Spleen (tissue), 11 donors: ENCODE data around the gene FAM228A. TPM values are rescaled to one million over a fixed set of nuclear protein-coding genes. Genes with fewer than 3 reads are reported as not detected.
"Not testable (repeated sequence)": the region's sequence is repeated elsewhere in the genome, so short reads cannot be mapped to it uniquely, and the experiment has no call there.

ENCODE experiments used
- DNase-seq: peaks from one replicate; pipeline ENCODE4 v3.0.0-alpha.2; 2020
- H3K27ac ChIP-seq, 8 donors: fragments of 200-600 bp; sonication (generic) in 7 of 8; 1 replicate in 4 of 8; 2 replicates in 4 of 8; pipeline versions ENCODE4 v1.5.0 to v1.8.0; 2016 to 2021; ENCODE audit warnings: inconsistent platforms in 4 of 8, mild to moderate bottlenecking in 4 of 8, moderate library complexity in 1 of 8
- H3K27me3 ChIP-seq, 7 donors: fragments of 200-600 bp; sonication (generic) in 6 of 7; replicated peaks in 1 of 7; 1 replicate in 4 of 7; 2 replicates in 3 of 7; pipeline versions ENCODE4 v1.5.0 to v1.8.0; 2016 to 2021; ENCODE audit warnings: inconsistent platforms in 3 of 7, mild to moderate bottlenecking in 1 of 7
- H3K36me3 ChIP-seq, 6 donors: fragments of 200-600 bp; sonication (generic) in 5 of 6; 1 replicate in 4 of 6; 2 replicates in 2 of 6; pipeline versions ENCODE4 v1.5.0 to v1.8.0; 2016 to 2021; ENCODE audit warnings: inconsistent platforms in 2 of 6
- H3K4me1 ChIP-seq, 6 donors: fragments of 200-600 bp; sonication (generic) in 5 of 6; 1 replicate in 3 of 6; 2 replicates in 3 of 6; pipeline versions ENCODE4 v1.5.0 to v1.8.0; 2016 to 2021; ENCODE audit warnings: inconsistent platforms in 3 of 6
- H3K4me3 ChIP-seq, 8 donors: fragments of 200-600 bp; sonication (generic) in 7 of 8; 1 replicate in 4 of 8; 2 replicates in 4 of 8; pipeline versions ENCODE4 v1.5.0 to v1.8.0; 2016 to 2021; ENCODE audit warnings: inconsistent platforms in 4 of 8, mild to moderate bottlenecking in 4 of 8, moderate library complexity in 2 of 8
- H3K9me3 ChIP-seq, 8 donors: fragments of 200-600 bp; sonication (generic) in 7 of 8; 1 replicate in 4 of 8; 2 replicates in 4 of 8; pipeline versions ENCODE4 v1.5.0 to v1.8.0; 2016 to 2021; ENCODE audit warnings: inconsistent platforms in 4 of 8
- POLR2A ChIP-seq, 3 donors: fragments of 450-650 bp; IDR thresholded peaks; one replicate each; pipeline ENCODE4 v1.5.1; 2017; ENCODE audit warnings: antibody characterized with exemption in 3 of 3, mild to moderate bottlenecking in 1 of 3
- POLR2AphosphoS5 ChIP-seq, 3 donors: sonication (generic); formaldehyde crosslinking; IDR thresholded peaks; one replicate each; pipeline ENCODE4 v1.5.1; 2017; ENCODE audit warnings: antibody characterized with exemption in 3 of 3
- WGBS, 5 donors: extraction: QIAGEN DNeasy Blood & Tissue Kit in 3 of 5; methylation state at CpG; one replicate each; pipeline versions ENCODE4 v1.1.5 to v1.1.7; 2013 to 2018; 5-methylcytosine and 5-hydroxymethylcytosine counted together
- intact Hi-C: fragments of 100-400 bp; cut with DNase I; formaldehyde crosslinking; loops from one replicate; pipeline ENCODE4 v1.15.0; 2023; ENCODE audit warnings: low total_unique reads
- polyA plus RNA-seq, 3 donors: library from polyadenylated mRNA; stranded (reverse); fragments of 200-250 nt; gene quantifications; one replicate each; pipeline ENCODE4 v1.2.1, GENCODE V29; 2013
- total RNA-seq, 7 donors: library from RNA; depleted of rRNA in 3 of 7; stranded (reverse); fragments of >200 nt in 3 of 7; fragmentation: NEBNext Ultra II Directional in 4 of 7; extraction: Animal tissue kit (Norgen Biotek cat#: 25700) in 4 of 7; gene quantifications; one replicate each; pipeline versions ENCODE4 v1.1.0 to v1.2.1, GENCODE V29; 2016 to 2021
- TF ChIP-seq, protein P1 (sequence below), 11 experiments: fragments of 200-600 bp in 7 of 11; fragments of 450-650 bp in 4 of 11; sonication (generic) in 4 of 11; IDR thresholded peaks in 8 of 11; conservative IDR thresholded peaks in 3 of 11; 1 replicate in 7 of 11; 2 replicates in 4 of 11; pipeline versions ENCODE4 v1.4.0 to v1.8.0; 2016 to 2021; ENCODE audit warnings: antibody characterized with exemption in 11 of 11, inconsistent platforms in 4 of 11, mild to moderate bottlenecking in 1 of 11
- donor health status: healthy with polysubstance abuse.
- donor health status: DM: no; HTN: no; CAD: no; lungs with moderate emphysema.
- donor health status: DM: no; HTN: no; CAD: no.
- donor health status: Bipolar disorder and iron deficiency.
- donor health status: healthy.
- donor health status: DM: no; HTN: no; CAD: no.
- donor health status: DM: yes; HTN: yes; CAD: no.

Gene FAM228A
- total and polyA plus RNA-seq, 10 donors = 0.21 to 1.9 (median 0.77) TPM

DNA sequence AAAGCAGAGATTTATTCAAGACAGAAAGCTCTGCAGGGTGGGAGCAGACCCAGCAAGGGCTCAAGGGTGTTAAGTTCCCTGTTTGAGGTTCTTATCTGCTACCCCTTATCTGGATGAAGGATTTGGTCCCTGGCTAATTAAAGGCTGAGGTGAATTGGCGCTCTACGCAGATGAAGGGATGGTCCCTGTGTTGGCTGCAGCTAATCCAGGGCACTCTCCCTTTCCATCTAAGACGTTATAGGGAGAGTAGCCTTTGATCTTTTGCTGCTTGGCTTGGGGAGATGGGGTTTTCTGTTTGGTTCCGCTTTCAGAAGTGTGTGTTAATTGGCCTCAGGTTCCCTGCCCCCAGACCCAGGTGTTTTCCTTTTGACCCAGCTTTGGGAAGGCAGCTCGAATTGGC, 17.0 kb downstream of the FAM228A start:
- no peak overlapping the region for H3K27ac ChIP-seq
- 72 to 90% (median 78%) methylated on average over 5 of the region's 5 CpGs for WGBS, 5 donors
- H3K4me1 ChIP-seq = no peaks in the 10 kb centered on the region
- DNase-seq = no peak
- no peak overlapping the region for H3K4me3 ChIP-seq
- H3K36me3 ChIP-seq = peaks cover 0 to 5% (median 0%) of the 10 kb centered on the region in 6 donors
- TF ChIP-seq, protein P1, sequence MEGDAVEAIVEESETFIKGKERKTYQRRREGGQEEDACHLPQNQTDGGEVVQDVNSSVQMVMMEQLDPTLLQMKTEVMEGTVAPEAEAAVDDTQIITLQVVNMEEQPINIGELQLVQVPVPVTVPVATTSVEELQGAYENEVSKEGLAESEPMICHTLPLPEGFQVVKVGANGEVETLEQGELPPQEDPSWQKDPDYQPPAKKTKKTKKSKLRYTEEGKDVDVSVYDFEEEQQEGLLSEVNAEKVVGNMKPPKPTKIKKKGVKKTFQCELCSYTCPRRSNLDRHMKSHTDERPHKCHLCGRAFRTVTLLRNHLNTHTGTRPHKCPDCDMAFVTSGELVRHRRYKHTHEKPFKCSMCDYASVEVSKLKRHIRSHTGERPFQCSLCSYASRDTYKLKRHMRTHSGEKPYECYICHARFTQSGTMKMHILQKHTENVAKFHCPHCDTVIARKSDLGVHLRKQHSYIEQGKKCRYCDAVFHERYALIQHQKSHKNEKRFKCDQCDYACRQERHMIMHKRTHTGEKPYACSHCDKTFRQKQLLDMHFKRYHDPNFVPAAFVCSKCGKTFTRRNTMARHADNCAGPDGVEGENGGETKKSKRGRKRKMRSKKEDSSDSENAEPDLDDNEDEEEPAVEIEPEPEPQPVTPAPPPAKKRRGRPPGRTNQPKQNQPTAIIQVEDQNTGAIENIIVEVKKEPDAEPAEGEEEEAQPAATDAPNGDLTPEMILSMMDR (IDR thresholded peaks at IDR 0.05 in 8 of 11, conservative IDR thresholded peaks at IDR 0.05 in 3 of 11) = no peak
- TF ChIP-seq POLR2AphosphoS5 (IDR thresholded peaks at IDR 0.05) = no peak
- TF ChIP-seq POLR2A (IDR thresholded peaks at IDR 0.05) = no peak
- intact Hi-C loops = no loop called here
- peaks cover 0 to 16% (median 0%) of the 10 kb centered on the region in 8 donors for H3K9me3 ChIP-seq
- H3K27me3 ChIP-seq = no peaks in the 10 kb centered on the region

DNA sequence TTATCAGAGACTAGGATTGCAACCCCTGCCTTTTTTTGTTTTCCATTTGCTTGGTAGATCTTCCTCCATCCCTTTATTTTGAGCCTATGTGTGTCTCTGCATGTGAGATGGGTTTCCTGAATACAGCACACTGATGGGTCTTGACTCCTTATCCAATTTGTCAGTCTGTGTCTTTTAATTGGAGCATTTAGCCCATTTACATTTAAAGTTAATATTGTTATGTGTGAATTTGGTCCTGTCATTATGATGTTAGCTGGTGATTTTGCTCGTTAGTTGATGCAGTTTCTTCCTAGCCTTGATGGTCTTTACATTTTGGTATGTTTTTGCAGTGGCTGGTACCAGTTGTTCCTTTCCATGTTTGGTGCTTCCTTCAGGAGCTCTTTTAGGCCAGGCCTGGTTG, 22.4 kb downstream of the FAM228A start:
- H3K4me1 ChIP-seq, H3K27me3 ChIP-seq, H3K27ac ChIP-seq, H3K4me3 ChIP-seq, intact Hi-C loops, DNase-seq: not testable (repeated sequence)
- Histone ChIP-seq H3K36me3 (peaks cover 0 to 28% (median 3%) of the 10 kb centered on the region in 6 donors), H3K9me3 (peaks cover 0 to 15% (median 0%) of the 10 kb centered on the region in 8 donors)
- 76 to 100% (median 86%) methylated on average over 1 of the region's 1 CpG for WGBS, 5 donors

DNA sequence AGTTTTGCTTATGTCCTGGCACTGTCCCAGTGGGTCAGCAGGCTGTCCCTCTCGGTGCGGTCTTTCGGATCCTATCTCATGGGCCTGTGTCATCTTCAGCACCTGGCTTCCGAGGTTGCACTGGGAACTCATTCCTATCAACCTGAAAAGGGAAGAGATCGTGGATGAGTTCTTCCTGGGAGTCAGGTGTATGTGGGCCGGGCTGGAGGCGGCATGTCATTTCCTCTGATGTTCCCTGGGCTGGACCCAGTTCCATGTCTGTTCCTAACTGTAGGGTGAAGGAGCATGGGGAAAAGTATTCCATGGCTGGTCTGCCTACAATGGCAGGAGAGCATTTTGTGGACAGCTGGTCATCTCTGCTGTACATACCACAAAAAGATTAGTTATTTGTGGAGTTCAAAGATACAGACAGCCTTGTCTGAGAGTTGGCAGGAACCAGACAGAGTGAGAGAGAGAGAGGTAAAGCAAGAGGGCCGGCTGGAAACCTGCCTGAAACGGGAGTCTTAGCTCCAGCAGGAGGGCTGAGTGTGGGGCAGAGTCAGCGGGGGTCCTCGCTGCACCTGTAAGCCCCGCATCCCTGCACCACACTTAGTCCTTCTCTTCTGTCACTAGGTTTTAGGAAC, 25.2 kb downstream of the FAM228A start:
- no peak overlapping the region for H3K4me3 ChIP-seq
- peaks cover 2 to 57% (median 29%) of the 10 kb centered on the region in 6 donors for H3K36me3 ChIP-seq
- TF ChIP-seq POLR2AphosphoS5 (IDR thresholded peaks at IDR 0.05) = peak in 1 of 3 donors; percentile 16
- TF ChIP-seq, protein P1 (IDR thresholded peaks at IDR 0.05 in 8 of 11, conservative IDR thresholded peaks at IDR 0.05 in 3 of 11) = no peak
- no peaks in the 10 kb centered on the region for H3K4me1 ChIP-seq
- 86 to 94% (median 91%) methylated on average over 12 of the region's 12 CpGs for WGBS, 5 donors
- no peak overlapping the region for H3K27ac ChIP-seq
- no peak for DNase-seq
- peaks cover 0 to 13% (median 0%) of the 10 kb centered on the region in 8 donors for H3K9me3 ChIP-seq
- no peaks in the 10 kb centered on the region for H3K27me3 ChIP-seq
- intact Hi-C loops = no loop called here

DNA sequence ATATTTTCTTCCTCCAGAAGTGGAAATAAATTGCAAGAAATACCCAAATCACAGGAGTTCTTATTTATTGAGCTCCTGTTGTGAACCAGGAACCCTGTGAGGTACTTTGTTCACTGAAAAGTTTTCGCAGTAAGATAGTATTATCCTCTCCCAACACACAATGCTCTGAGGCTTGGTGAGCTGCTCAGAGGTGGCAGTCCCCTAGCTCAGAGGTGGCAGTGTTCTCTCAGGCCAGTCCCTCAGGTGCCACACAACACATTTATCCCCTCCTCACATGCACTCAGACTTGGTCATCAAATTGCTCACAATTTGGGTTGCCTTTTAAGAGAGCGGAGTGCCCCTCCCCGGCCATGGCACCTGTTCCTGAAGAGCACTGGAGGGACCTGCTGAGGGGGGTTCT, 25.9 kb downstream of the FAM228A start:
- Histone ChIP-seq H3K4me3 (no peak overlapping the region), H3K27me3 (no peaks in the 10 kb centered on the region), H3K36me3 (peaks cover 5 to 64% (median 36%) of the 10 kb centered on the region in 6 donors), H3K9me3 (peaks cover 0 to 11% (median 0%) of the 10 kb centered on the region in 8 donors), H3K27ac (no peak overlapping the region), H3K4me1 (no peaks in the 10 kb centered on the region)
- TF ChIP-seq POLR2A (IDR thresholded peaks at IDR 0.05) = no peak
- TF ChIP-seq POLR2AphosphoS5 (IDR thresholded peaks at IDR 0.05) = no peak
- TF ChIP-seq, protein P1 (IDR thresholded peaks at IDR 0.05 in 8 of 11, conservative IDR thresholded peaks at IDR 0.05 in 3 of 11) = no peak
- intact Hi-C loops = no loop called here
- WGBS, 5 donors = 97 to 100% (median 99%) methylated on average over 3 of the region's 3 CpGs
- no peak for DNase-seq
